ENCODE results near the gene MGAT4A. TPM values are rescaled to one million over a fixed set of nuclear protein-coding genes. Genes with fewer than 3 reads are reported as not detected.

MGAT4A gene
- total RNA-seq, 2 donors from 2014 or later, result 13.2 to 37.4 TPM

DNA sequence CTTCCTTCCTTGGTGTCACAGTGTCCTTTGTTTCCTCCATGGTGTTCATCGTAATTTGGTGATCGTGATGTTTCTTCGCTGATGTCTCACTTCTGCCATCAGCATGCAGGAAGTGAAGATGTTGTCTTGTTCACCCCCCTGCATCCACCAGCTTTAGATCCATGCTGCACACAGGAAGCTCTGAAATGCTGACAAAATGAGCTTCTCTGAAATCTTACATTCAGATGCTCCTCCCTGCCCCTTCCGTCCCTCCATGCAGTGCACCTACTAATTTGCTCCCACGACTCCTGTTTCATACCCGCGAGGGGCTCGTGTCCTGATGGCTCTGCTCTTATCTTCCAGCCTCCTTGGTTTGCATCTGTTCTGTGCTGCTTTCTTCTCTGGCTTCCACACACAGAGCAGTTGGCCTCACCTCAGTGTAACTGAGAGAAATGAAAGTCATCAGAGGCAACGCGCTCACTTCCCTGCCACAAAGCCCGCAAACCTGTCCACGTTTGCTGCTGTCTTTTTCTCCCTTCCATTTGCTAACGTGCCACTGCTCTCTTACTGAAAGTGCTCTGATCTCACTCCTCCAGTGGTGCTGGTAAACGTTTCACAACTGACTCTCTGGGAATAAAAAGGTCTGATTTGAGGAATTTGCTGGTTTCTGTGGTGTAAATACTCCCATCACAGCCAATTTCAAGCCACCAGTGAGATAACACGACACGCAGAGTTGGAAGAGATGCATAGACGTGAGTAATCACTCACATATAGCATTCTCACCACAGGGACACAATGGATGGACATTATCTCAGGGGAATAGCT, 41.0 kb upstream of the MGAT4A start:
- Histone ChIP-seq H3K36me3 (no peaks in the 10 kb centered on the region), H3K9me3 (no peaks in the 10 kb centered on the region), H3K4me1 (peaks cover 0 to 40% of the 10 kb centered on the region in 2 donors), H3K27me3 (no peaks in the 10 kb centered on the region), H3K27ac (no peak overlapping the region), H3K4me3 (no peak overlapping the region)
- no peak for TF ChIP-seq CTCF (IDR thresholded peaks at IDR 0.05)
- DNase-seq (ENCODE audit: low spot score), result no peak

DNA sequence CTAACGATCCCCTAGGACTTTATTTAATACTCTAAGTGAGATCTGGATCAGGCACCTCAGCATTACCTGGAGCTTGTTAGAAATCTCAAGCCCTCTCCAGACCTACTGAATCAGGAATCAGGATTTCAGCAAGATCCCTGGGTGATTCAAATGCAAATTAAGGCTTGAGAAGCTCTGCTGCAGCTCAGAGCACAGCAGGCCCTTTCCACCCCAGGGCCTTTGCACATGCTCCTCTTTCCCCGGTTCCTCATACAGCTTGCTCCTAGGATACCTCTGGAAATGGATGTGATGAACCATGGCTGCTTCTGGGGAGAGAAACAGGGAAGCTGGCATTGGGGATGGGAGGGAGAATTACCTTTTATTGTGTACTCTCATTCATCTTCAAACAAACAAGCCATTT, 40.3 kb upstream of the MGAT4A start:
- no peak for DNase-seq (ENCODE audit: low spot score)
- Histone ChIP-seq H3K4me3 (no peak overlapping the region), H3K36me3 (no peaks in the 10 kb centered on the region), H3K4me1 (peaks cover 0 to 37% of the 10 kb centered on the region in 2 donors), H3K27ac (no peak overlapping the region), H3K27me3 (no peaks in the 10 kb centered on the region), H3K9me3 (no peaks in the 10 kb centered on the region)
- no peak for TF ChIP-seq CTCF (IDR thresholded peaks at IDR 0.05)

- H3K4me3 ChIP-seq, result no peak overlapping the region
- H3K27me3 ChIP-seq, result no peaks in the 10 kb centered on the region
- H3K9me3 ChIP-seq, result no peaks in the 10 kb centered on the region
- no peak for DNase-seq (ENCODE audit: low spot score)
- H3K4me1 ChIP-seq, result peaks cover 0 to 25% of the 10 kb centered on the region in 2 donors
- no peaks in the 10 kb centered on the region for H3K36me3 ChIP-seq
- no peak overlapping the region for H3K27ac ChIP-seq
- no peak for TF ChIP-seq CTCF (IDR thresholded peaks at IDR 0.05)
Measured at GRCh38 chr2:98769784-98770183, 38.9 kb upstream of the MGAT4A start.

- no peaks in the 10 kb centered on the region for H3K27me3 ChIP-seq
- no peak overlapping the region for H3K4me3 ChIP-seq
- no peaks in the 10 kb centered on the region for H3K36me3 ChIP-seq
- DNase-seq (ENCODE audit: low spot score), result no peak
- TF ChIP-seq CTCF (IDR thresholded peaks at IDR 0.05), result no peak
- peaks cover 0 to 25% of the 10 kb centered on the region in 2 donors for H3K4me1 ChIP-seq
- no peaks in the 10 kb centered on the region for H3K9me3 ChIP-seq
- no peak overlapping the region for H3K27ac ChIP-seq
Measured at GRCh38 chr2:98769114-98769476, 38.2 kb upstream of the MGAT4A start.

- H3K27ac ChIP-seq, result no peak overlapping the region
- no peak for TF ChIP-seq CTCF (IDR thresholded peaks at IDR 0.05)
- no peaks in the 10 kb centered on the region for H3K27me3 ChIP-seq
- H3K4me3 ChIP-seq, result no peak overlapping the region
- peaks cover 0 to 25% of the 10 kb centered on the region in 2 donors for H3K4me1 ChIP-seq
- H3K36me3 ChIP-seq, result no peaks in the 10 kb centered on the region
- no peaks in the 10 kb centered on the region for H3K9me3 ChIP-seq
- DNase-seq (ENCODE audit: low spot score), result no peak
Measured at GRCh38 chr2:98768384-98769113, 37.6 kb upstream of the MGAT4A start.

Measured in right atrium auricular region (tissue), 2 donors.